LNCaP clone FGC (cell line): Measurements from ENCODE around the gene CELF1.

Source experiments
- DNase-seq: peaks from one replicate; pipeline ENCODE4 v3.0.0-alpha.2; 2011; ENCODE audit warnings: low read depth
- H3K4me3 ChIP-seq: 2 replicates; pipeline ENCODE4 v1.5.1; 2011; ENCODE audit warnings: mild to moderate bottlenecking, low read depth, low read length, control low read depth
- TF ChIP-seq, protein P1 (sequence below): IDR thresholded peaks from 2 replicates; pipeline ENCODE4 v1.5.1; 2012; ENCODE audit warnings: mild to moderate bottlenecking; ENCODE audit not compliant: control insufficient read depth, insufficient read depth; ENCODE audit errors: extremely low read depth

Gene CELF1

DNA sequence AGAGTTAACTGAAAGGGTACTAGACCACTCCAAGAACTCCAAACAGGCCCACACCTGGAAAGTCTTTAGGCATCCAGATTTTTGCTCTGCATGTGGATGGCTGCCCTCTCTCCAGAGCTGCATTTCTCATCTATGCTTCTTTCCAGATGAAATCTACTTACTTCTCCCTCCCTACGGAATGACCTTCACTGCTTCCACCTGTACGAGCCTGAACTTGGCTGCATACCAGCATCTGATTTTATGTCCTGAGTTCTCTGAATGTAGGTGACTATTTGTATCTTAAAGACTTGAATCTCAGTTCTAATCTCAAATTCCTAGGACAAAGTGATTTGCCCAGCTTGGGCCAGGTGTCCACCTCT lies 13.3 kb downstream of the CELF1 start:
- DNase-seq, result no peak
- H3K4me3 ChIP-seq, result no peak overlapping the region

GRCh38 chr11:47538741-47539565 lies 14.0 kb downstream of the CELF1 start:
- TF ChIP-seq, protein P1, sequence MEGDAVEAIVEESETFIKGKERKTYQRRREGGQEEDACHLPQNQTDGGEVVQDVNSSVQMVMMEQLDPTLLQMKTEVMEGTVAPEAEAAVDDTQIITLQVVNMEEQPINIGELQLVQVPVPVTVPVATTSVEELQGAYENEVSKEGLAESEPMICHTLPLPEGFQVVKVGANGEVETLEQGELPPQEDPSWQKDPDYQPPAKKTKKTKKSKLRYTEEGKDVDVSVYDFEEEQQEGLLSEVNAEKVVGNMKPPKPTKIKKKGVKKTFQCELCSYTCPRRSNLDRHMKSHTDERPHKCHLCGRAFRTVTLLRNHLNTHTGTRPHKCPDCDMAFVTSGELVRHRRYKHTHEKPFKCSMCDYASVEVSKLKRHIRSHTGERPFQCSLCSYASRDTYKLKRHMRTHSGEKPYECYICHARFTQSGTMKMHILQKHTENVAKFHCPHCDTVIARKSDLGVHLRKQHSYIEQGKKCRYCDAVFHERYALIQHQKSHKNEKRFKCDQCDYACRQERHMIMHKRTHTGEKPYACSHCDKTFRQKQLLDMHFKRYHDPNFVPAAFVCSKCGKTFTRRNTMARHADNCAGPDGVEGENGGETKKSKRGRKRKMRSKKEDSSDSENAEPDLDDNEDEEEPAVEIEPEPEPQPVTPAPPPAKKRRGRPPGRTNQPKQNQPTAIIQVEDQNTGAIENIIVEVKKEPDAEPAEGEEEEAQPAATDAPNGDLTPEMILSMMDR, result no peak
- no peak overlapping the region for H3K4me3 ChIP-seq
- no peak for DNase-seq

More for the DNA sequence above, 13.3 kb downstream of the CELF1 start:
- TF ChIP-seq, protein P1, result no peak

DNA sequence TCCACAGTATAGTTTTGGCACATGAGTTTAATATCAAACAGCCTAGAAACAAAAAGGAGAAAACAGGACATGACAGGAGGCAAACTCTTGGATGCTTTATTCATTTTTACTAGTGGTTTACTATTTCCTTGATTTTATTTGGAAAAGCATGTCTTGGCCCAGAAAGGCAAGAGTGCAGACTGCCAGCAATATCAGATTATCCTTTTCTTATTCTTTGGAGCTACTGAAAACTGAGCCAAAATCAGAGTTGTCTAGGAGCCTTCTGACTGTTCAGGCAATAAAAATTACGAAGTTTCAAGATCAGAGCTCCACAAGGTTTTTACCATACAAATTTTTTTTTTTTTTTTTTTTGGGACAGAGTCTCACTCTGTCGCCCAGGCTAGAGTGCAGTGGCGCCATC lies 16.0 kb downstream of the CELF1 start:
- H3K4me3 ChIP-seq, result no peak overlapping the region
- TF ChIP-seq, protein P1, result no peak
- no peak for DNase-seq

DNA sequence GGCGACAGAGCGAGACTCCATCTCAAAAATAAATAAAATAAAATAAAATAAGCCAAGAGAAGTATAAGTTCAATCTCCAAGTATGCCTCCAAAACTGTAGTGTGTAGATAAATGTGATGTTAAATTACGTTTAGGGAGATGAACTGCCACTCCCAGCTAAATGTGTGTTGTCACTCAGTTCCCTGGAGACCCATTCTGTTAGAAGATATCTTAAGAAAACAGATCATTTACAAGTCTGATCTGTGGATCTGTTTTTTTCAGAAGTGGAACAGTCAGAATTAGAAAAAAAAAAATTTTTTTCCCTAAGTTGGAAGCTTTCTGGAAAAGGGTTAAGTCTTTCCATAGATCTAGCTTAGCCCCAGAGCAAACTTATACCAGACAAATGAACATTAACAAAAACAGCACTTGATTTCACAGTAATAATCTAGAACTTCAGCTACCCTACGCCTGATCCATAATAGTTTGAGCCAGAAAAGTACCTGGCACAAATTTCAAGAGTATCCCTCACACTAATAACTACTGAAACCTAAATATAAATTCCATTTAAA lies 18.2 kb downstream of the CELF1 start:
- no peak overlapping the region for H3K4me3 ChIP-seq
- TF ChIP-seq, protein P1, result no peak
- no peak for DNase-seq

GRCh38 chr11:47533690-47534151 lies 19.2 kb downstream of the CELF1 start:
- H3K4me3 ChIP-seq, result no peak overlapping the region
- DNase-seq, result no peak
- TF ChIP-seq, protein P1, result no peak

- no peak overlapping the region for H3K4me3 ChIP-seq
- TF ChIP-seq, protein P1, result no peak
- DNase-seq, result no peak
These were observed 20.2 kb downstream of the CELF1 start for GRCh38 chr11:47532597-47533213.
